ENCODE results near the gene XKR7. TPM values are rescaled to one million over a fixed set of nuclear protein-coding genes. Genes with fewer than 3 reads are reported as not detected.
A peak's percentile ranks its signal among the peaks of the same experiment; 100 is the strongest.

XKR7 gene
- total and polyA plus RNA-seq, 4 donors, result 0.13 TPM; not detected in 3

DNA sequence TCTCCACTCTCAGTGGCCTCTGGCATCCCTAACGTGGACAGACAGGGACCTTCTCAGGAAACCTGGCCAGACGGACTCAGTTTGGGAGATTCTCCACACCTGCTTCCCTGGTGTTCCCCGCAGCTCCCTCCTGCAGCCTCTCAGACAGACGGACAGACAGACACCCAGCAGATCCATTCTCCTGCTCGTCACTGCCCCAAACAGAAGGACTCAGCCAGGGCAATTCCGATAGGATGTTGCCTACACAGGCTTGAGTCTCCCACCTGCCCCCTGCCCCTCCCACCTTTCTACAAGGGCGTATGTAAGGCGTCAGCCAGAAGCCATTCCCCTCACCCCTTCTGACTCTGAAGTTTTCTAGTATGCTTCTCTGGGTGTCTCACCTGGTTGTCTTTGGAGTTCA lies 42.7 kb downstream of the XKR7 start:
- 26 to 28% methylated on average over 8 of the region's 8 CpGs for WGBS, 2 donors
- intact Hi-C loops (cut with DNase I), result no loop called here
- DNase-seq (no peak), ATAC-seq (ENCODE audit: low FRiP score) (no peak)
- H3K4me3 ChIP-seq (ENCODE audit: low read length in 2 of 2), result no peak overlapping the region
- H3K27ac ChIP-seq (ENCODE audit: low read depth in 1 of 2, low read length in 2 of 2), result no peak overlapping the region
- H3K36me3 ChIP-seq (ENCODE audit: control insufficient read depth in 1 of 2, insufficient read depth in 2 of 2, low read length in 1 of 2), result no peaks in the 10 kb centered on the region
- H3K27me3 ChIP-seq (ENCODE audit: control insufficient read depth in 1 of 2, insufficient read depth in 2 of 2, low read length in 1 of 2), result no peaks in the 10 kb centered on the region
- no peaks in the 10 kb centered on the region for H3K4me1 ChIP-seq (ENCODE audit: control insufficient read depth in 1 of 2, insufficient read depth in 2 of 2, low read length in 2 of 2)
- H3K9me3 ChIP-seq (ENCODE audit: control insufficient read depth, low read length), result no peaks in the 10 kb centered on the region

DNA sequence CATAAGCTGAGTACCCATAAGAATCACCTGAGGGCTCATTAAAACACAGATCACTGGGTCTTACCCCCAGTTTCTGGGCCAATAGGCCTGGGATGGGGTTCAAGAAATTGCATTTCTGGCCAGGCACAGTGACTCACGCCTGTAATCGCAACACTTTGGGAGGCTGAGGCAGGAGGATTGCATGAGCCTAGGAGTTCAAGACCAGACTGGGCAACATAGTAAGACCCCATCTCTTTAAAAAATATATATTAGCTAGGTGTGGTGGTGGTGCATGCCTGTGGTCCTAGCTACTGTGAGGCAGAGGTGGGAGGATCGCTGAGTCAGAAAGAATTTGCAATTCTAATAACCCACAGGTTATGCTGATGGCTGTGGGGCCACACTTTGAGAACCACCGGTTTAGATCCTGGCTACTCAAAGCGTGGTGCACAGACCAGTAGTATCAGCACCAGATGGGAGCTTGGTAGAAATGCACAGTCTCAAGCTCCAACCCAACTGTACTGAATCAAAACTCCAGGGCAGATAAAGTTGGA lies 44.3 kb downstream of the XKR7 start:
- ATAC-seq (ENCODE audit: low FRiP score) (no peak), DNase-seq (no peak)
- Histone ChIP-seq H3K27me3 (ENCODE audit: control insufficient read depth in 1 of 2, insufficient read depth in 2 of 2, low read length in 1 of 2) (no peaks in the 10 kb centered on the region), H3K36me3 (ENCODE audit: control insufficient read depth in 1 of 2, insufficient read depth in 2 of 2, low read length in 1 of 2) (no peaks in the 10 kb centered on the region), H3K4me3 (ENCODE audit: low read length in 2 of 2) (no peak overlapping the region), H3K9me3 (ENCODE audit: control insufficient read depth, low read length) (no peaks in the 10 kb centered on the region), H3K4me1 (ENCODE audit: control insufficient read depth in 1 of 2, insufficient read depth in 2 of 2, low read length in 2 of 2) (no peaks in the 10 kb centered on the region), H3K27ac (ENCODE audit: low read depth in 1 of 2, low read length in 2 of 2) (no peak overlapping the region)
- intact Hi-C loops (cut with DNase I), result no loop called here
- WGBS, 2 donors, result 72 to 76% methylated on average over 5 of the region's 5 CpGs

DNA sequence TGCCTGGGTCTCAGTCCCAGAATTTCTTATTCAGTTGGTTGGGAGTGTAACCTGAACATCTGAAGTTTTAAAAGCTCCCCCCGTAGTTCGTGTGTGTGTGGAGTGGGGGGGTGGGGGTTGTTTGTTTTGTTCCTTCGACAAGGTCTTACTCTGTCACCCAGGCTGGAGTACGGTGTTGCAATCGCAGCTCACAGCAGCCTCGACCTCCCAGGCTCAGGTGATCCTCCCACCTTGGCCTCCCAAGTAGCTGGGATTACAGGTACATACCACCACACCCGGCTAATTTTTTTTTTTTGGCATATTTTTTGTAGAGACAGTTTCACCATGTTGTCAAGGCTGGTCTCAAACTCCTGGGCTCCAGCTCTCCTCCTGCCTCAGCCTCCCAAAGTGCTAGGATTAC lies 45.4 kb downstream of the XKR7 start:
- H3K36me3 ChIP-seq (ENCODE audit: control insufficient read depth in 1 of 2, insufficient read depth in 2 of 2, low read length in 1 of 2), result no peaks in the 10 kb centered on the region
- no peaks in the 10 kb centered on the region for H3K4me1 ChIP-seq (ENCODE audit: control insufficient read depth in 1 of 2, insufficient read depth in 2 of 2, low read length in 2 of 2)
- intact Hi-C loops (cut with DNase I), result no loop called here
- DNase-seq, result peak in 1 of 2 donors; percentile 1
- no peak overlapping the region for H3K4me3 ChIP-seq (ENCODE audit: low read length in 2 of 2)
- H3K27me3 ChIP-seq (ENCODE audit: control insufficient read depth in 1 of 2, insufficient read depth in 2 of 2, low read length in 1 of 2), result no peaks in the 10 kb centered on the region
- ATAC-seq (ENCODE audit: low FRiP score), result no peak
- no peaks in the 10 kb centered on the region for H3K9me3 ChIP-seq (ENCODE audit: control insufficient read depth, low read length)
- 71 to 73% methylated on average over 7 of the region's 7 CpGs for WGBS, 2 donors
- H3K27ac ChIP-seq (ENCODE audit: low read depth in 1 of 2, low read length in 2 of 2), result no peak overlapping the region

DNA sequence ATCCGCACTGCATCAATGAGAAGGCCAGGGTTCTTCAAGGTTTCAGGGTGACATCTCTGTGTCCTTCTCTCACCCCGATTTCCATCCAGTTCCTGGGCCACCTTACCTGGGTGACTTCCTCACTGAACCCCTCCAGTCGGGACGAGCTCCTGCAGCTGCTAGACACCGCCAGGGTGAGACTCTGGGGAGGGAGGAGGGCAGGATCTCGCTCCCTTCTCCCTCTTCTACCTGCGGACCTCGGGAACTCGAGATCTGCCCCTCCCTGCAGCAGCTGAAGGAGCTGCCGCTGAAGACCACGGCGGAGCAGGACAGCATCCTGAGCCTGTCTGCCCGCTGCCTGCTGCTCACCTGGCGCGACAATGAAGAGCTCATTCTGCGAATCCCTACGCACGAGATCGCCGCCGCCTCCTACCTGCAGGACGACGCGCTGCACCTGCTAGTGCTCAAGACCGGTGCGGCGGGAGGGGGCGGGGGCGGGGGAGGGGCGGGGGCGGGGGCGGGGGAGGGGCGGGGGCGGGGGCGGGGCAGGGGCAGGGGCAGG lies 49.8 kb downstream of the XKR7 start:
- H3K27ac ChIP-seq (ENCODE audit: low read depth in 1 of 2, low read length in 2 of 2), result no peak overlapping the region
- ATAC-seq (ENCODE audit: low FRiP score) (no peak), DNase-seq (peak in 1 of 2 donors; percentile 62)
- no peaks in the 10 kb centered on the region for H3K36me3 ChIP-seq (ENCODE audit: control insufficient read depth in 1 of 2, insufficient read depth in 2 of 2, low read length in 1 of 2)
- peaks cover 0 to 2% of the 10 kb centered on the region in 2 donors for H3K4me1 ChIP-seq (ENCODE audit: control insufficient read depth in 1 of 2, insufficient read depth in 2 of 2, low read length in 2 of 2)
- no peak overlapping the region for H3K4me3 ChIP-seq (ENCODE audit: low read length in 2 of 2)
- no peaks in the 10 kb centered on the region for H3K9me3 ChIP-seq (ENCODE audit: control insufficient read depth, low read length)
- intact Hi-C loops (cut with DNase I), result no loop called here
- WGBS, 2 donors, result 8 to 12% methylated on average over 18 to 30 of the region's 35 CpGs
- peaks cover 0 to 2% of the 10 kb centered on the region in 2 donors for H3K27me3 ChIP-seq (ENCODE audit: control insufficient read depth in 1 of 2, insufficient read depth in 2 of 2, low read length in 1 of 2)

DNA sequence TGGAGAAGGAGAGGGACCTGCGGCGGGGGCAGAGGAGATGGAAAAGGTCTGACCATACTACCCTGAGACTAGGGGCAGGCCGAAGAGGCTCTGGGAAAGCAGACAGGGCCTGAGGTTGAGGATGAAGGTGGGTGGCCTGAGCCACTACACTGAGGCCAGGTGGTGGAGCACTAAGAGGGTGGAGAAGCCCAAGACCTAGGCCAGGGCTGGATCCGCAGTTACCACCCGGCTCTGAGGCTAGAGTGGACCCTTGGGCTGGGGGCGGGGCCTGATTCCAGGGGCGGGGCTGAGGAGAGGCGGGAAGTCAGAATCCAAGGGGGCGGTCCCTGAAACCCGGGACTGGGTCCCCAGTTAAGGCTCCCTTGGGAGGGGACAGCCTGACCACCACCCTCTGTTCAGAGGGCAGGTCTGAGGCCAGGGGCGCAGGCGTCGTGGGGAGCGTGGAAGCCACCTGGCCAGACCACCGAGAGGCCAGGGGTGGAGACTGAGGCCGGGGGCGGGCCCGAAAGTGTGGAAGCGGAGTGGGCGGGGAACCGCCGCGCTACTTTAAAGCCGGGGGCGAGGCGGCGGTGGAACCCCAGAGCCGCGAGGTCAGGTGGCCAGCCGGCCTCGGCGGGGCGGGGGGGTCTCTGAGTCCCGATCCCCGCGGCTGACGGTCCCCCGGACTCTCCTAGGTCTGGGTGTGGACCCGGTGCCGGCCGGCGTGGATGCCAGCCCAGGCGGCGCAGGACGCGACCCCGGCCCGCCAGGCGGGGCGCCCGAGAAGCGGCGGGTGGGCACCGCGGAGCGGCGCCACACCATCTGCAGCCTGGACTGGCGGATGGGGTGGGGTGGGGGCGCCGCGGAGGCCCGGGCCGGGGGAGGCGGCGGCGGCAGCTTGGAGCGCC lies 50.6 kb downstream of the XKR7 start:
- intact Hi-C loops (cut with DNase I), result no loop called here
- H3K27me3 ChIP-seq (ENCODE audit: control insufficient read depth in 1 of 2, insufficient read depth in 2 of 2, low read length in 1 of 2), result peaks cover 0 to 2% of the 10 kb centered on the region in 2 donors
- H3K36me3 ChIP-seq (ENCODE audit: control insufficient read depth in 1 of 2, insufficient read depth in 2 of 2, low read length in 1 of 2), result no peaks in the 10 kb centered on the region
- no peak overlapping the region for H3K27ac ChIP-seq (ENCODE audit: low read depth in 1 of 2, low read length in 2 of 2)
- peak; percentile 54 for ATAC-seq (ENCODE audit: low FRiP score)
- no peaks in the 10 kb centered on the region for H3K9me3 ChIP-seq (ENCODE audit: control insufficient read depth, low read length)
- H3K4me1 ChIP-seq (ENCODE audit: control insufficient read depth in 1 of 2, insufficient read depth in 2 of 2, low read length in 2 of 2), result peaks cover 0 to 2% of the 10 kb centered on the region in 2 donors
- 1 to 2% methylated on average over 57 to 67 of the region's 67 CpGs for WGBS, 2 donors
- peak in 1 of 2 donors; percentile 88 for DNase-seq
- H3K4me3 ChIP-seq (ENCODE audit: low read length in 2 of 2), result peak overlapping the region; percentile 21 to 52

DNA sequence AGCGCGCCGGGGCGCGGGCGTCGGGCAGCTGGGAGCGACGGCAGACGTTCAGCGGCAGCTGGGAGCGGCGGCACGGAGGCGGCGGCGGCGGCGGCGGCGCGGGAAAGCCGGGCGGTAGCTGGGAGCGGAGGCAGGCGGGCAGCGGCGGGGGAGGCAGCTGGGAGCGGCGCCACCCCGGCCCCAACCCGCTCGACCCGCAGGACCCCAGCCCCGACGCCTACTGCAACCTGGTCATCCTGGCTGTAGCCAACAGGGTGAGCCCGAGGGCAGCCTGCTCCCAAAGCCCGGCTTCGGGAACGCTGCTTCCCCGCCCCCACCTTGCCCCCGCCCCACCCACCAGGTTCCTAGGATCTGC lies 51.2 kb downstream of the XKR7 start:
- DNase-seq (peak in 1 of 2 donors; percentile 75), ATAC-seq (ENCODE audit: low FRiP score) (no peak)
- H3K27ac ChIP-seq (ENCODE audit: low read depth in 1 of 2, low read length in 2 of 2), result no peak overlapping the region
- peaks cover 0 to 2% of the 10 kb centered on the region in 2 donors for H3K4me1 ChIP-seq (ENCODE audit: control insufficient read depth in 1 of 2, insufficient read depth in 2 of 2, low read length in 2 of 2)
- H3K9me3 ChIP-seq (ENCODE audit: control insufficient read depth, low read length), result no peaks in the 10 kb centered on the region
- peaks cover 0 to 2% of the 10 kb centered on the region in 2 donors for H3K27me3 ChIP-seq (ENCODE audit: control insufficient read depth in 1 of 2, insufficient read depth in 2 of 2, low read length in 1 of 2)
- no peaks in the 10 kb centered on the region for H3K36me3 ChIP-seq (ENCODE audit: control insufficient read depth in 1 of 2, insufficient read depth in 2 of 2, low read length in 1 of 2)
- intact Hi-C loops (cut with DNase I), result no loop called here
- WGBS, 2 donors, result 0% methylated on average over 38 to 42 of the region's 42 CpGs
- peak overlapping the region; percentile 21 to 52 for H3K4me3 ChIP-seq (ENCODE audit: low read length in 2 of 2)

DNA sequence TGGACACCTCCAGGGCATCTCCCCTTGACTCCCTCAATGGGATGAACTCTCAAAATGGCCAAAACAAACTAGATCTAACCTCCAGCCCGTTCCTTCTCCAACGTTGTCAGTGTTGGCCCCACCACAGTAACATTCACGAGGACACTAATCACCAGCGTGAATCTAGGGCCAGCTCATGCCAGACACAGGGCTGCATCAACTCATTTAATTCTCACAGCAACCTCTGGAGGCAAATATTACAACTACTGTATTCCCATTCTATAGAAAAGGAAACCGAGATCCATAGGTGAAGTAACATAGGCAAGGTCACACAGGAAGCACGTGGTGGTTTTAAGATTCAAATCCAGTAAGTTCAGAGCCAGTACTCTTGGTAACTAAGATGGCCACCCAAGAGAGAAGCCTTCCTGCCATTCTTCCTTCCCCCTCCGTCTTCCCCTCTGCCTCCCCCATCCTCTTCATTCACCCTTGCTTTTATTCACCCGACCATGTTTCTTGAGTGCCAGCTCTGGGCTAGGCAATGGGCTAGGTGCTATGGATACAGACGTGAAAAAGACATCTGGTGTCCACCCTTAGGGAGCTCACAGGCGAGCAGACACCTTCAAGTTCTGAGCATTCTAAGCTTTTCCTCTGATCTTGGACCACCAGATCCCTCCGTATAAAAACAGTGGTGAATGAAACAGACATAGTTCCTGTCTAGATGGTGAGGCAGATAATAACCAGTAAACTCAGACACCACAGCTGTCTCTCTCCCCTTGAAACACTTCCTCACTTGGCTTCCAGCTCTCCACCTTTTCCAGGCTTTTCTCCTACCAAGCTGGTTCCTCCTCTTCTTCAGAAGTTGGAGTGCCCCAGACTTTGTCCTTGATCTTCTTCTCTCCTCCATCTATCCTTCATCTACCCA lies 51.9 kb downstream of the XKR7 start:
- intact Hi-C loops (cut with DNase I), result no loop called here
- WGBS, 2 donors, result 39 to 43% methylated on average over 11 of the region's 11 CpGs
- no peak overlapping the region for H3K27ac ChIP-seq (ENCODE audit: low read depth in 1 of 2, low read length in 2 of 2)
- peaks cover 0 to 2% of the 10 kb centered on the region in 2 donors for H3K27me3 ChIP-seq (ENCODE audit: control insufficient read depth in 1 of 2, insufficient read depth in 2 of 2, low read length in 1 of 2)
- no peaks in the 10 kb centered on the region for H3K9me3 ChIP-seq (ENCODE audit: control insufficient read depth, low read length)
- no peaks in the 10 kb centered on the region for H3K36me3 ChIP-seq (ENCODE audit: control insufficient read depth in 1 of 2, insufficient read depth in 2 of 2, low read length in 1 of 2)
- DNase-seq, result no peak
- H3K4me1 ChIP-seq (ENCODE audit: control insufficient read depth in 1 of 2, insufficient read depth in 2 of 2, low read length in 2 of 2), result peaks cover 0 to 2% of the 10 kb centered on the region in 2 donors
- H3K4me3 ChIP-seq (ENCODE audit: low read length in 2 of 2), result no peak overlapping the region
- ATAC-seq (ENCODE audit: low FRiP score), result no peak

DNA sequence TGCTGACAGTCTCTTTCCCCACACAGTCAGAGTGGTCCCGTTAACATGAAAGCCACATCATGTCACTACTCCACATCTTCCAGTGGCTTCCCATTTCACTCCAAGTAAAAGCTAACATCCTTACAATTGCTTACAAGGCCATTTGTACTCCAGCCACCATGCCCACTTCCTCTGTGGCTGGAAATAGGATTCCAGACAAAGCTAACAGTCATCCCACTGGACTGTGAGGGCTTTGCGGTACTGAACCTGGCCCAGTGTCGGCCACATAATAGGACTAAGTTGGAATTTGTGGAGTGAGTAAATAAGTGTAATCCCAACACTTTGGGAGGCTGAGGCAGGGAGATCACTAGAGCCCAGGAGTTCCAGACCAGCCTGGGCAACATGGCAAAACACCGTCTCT lies 53.1 kb downstream of the XKR7 start:
- intact Hi-C loops (cut with DNase I), result no loop called here
- DNase-seq, result no peak
- ATAC-seq (ENCODE audit: low FRiP score), result no peak
- no peak overlapping the region for H3K27ac ChIP-seq (ENCODE audit: low read depth in 1 of 2, low read length in 2 of 2)
- H3K4me1 ChIP-seq (ENCODE audit: control insufficient read depth in 1 of 2, insufficient read depth in 2 of 2, low read length in 2 of 2), result peaks cover 0 to 2% of the 10 kb centered on the region in 2 donors
- H3K36me3 ChIP-seq (ENCODE audit: control insufficient read depth in 1 of 2, insufficient read depth in 2 of 2, low read length in 1 of 2), result no peaks in the 10 kb centered on the region
- WGBS, 2 donors, result 84 to 87% methylated on average over 4 of the region's 4 CpGs
- H3K27me3 ChIP-seq (ENCODE audit: control insufficient read depth in 1 of 2, insufficient read depth in 2 of 2, low read length in 1 of 2), result peaks cover 0 to 2% of the 10 kb centered on the region in 2 donors
- H3K9me3 ChIP-seq (ENCODE audit: control insufficient read depth, low read length), result no peaks in the 10 kb centered on the region
- no peak overlapping the region for H3K4me3 ChIP-seq (ENCODE audit: low read length in 2 of 2)
